GM12872 (cell line): Measurements from ENCODE around the gene CAPN10.

Source experiments
- CTCF ChIP-seq: IDR thresholded peaks from 3 replicates; pipeline ENCODE4 v1.5.1; 2011; ENCODE audit warnings: low read depth, mild to moderate bottlenecking, low read length, moderate library complexity; ENCODE audit not compliant: insufficient read depth

Gene CAPN10

GRCh38 chr2:240570531-240571313 is 15.8 kb upstream of the CAPN10 start:
- TF ChIP-seq CTCF: no peak

GRCh38 chr2:240571314-240571973 is 15.1 kb upstream of the CAPN10 start:
- TF ChIP-seq CTCF: no peak

GRCh38 chr2:240572141-240573031 is 14.1 kb upstream of the CAPN10 start:
- TF ChIP-seq CTCF: no peak

GRCh38 chr2:240573071-240573515 is 13.4 kb upstream of the CAPN10 start:
- TF ChIP-seq CTCF: no peak

- TF ChIP-seq CTCF: no peak
Observed at GRCh38 chr2:240573516-240574385, 12.8 kb upstream of the CAPN10 start.

- no peak for TF ChIP-seq CTCF
Observed at GRCh38 chr2:240574386-240575100, 12.0 kb upstream of the CAPN10 start.
